NK-92 treated with Interleukin-12 subunit alpha and Interleukin-12 subunit beta, amount 100 ng/mL, for 24 hours (cell line): ENCODE results near the gene SLC8B1.
"Not testable (repeated sequence)": the region's sequence is repeated elsewhere in the genome, so short reads cannot be mapped to it uniquely, and the experiment has no call there.

Experiments used
- DNase-seq: peaks from one replicate; lab custom pipeline; 2025; lab: John Stamatoyannopoulos, UW

SLC8B1 gene

DNA sequence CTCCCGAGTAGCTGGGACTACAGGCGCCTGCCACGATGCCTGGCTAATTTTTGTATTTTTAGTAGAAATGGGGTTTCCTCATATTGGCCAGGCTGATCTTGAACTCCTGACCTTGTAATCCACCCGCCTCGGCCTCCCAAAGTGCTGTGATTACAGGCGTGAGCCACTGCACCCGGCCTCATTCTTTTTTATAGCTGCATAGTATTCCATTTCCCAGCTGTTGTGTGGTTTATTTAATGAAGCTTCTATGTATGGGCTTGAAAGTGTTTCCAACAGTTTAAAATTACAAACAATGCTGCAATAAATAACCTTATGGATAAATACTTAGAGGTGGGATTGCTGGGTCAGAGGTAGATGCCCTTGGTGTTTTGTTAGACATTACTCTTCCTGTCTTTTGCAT is 19.3 kb upstream of the SLC8B1 start:
- DNase-seq, result not testable (repeated sequence)

DNA sequence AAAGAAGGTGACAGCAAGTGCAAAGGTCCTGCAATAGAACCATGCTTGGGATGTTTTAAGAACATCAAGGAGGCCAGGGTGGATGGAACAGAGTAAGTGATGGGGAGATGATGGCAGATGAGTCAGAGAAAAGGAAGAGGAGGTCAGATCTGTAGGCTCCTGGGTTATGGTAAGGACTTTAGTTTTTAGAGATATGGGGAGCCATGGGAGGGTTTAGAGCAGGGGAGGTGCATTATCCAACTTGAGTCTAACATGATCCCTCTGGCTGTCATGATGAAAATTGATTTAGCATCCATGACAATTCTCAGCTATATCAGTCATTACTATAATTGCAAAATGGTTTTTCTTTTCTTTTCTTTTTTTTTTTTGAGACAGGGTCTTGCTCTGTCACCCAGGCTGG is 16.2 kb upstream of the SLC8B1 start:
- DNase-seq, result no peak

GRCh38 chr12:113348849-113349536 is 14.1 kb upstream of the SLC8B1 start:
- no peak for DNase-seq

DNA sequence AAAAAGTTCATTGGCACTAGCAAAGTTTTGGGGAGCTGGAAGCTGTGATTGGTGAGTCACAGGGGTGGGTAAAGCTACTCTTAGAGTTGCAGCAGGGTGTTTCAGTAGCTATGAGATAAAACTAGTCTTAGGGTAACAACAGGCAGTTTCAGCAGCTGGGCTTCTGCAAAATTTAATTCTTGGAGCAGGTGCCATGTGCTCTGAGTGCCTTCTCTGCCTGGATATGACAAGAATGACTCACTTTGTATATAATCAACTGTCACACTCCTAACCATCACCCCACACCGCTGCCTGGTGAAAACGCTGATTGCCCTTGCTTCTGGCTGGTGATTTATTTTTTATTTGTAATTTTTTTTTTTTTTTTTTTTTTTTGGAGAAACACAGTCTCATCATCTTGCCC is 13.0 kb upstream of the SLC8B1 start:
- no peak for DNase-seq

- no peak for DNase-seq
Measured at GRCh38 chr12:113347107-113347506, 12.2 kb upstream of the SLC8B1 start.

DNA sequence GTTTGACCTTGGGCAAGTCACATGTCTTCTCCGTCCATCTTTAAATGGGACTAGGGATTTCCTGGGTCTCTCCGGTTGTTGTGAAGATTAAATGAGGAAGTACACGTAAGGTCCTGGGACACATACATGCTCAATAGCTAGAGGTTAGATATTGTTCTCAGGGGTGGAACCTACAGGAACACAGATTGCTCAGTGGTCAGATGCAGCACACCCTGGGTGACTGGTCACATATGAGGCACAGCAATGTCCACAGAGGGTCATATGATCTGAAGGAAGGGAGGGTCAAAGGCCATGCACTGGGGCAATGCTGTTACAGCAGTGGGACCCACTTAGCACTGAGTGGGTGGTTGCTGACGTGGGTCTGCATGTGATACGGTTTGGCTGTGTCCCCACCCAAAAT is 11.4 kb upstream of the SLC8B1 start:
- no peak for DNase-seq

DNA sequence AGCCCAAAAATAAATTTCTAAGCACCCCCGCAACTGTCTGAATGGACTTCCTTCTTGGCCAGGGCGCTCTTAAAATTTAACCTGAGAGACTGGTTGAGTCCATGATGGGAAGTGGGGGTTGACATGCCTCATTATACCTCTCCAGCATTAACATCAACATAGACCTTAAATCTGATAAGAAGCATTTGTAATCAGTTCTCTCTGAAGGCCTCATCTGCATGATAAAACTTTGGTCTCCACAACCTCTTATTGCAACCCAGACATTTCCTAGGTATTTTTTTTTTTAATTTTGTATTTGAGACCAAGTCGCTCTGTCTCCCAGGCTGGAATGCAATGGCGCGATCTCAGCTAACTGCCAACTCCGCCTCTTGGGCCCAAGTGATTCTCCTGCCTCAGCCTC is 10.4 kb upstream of the SLC8B1 start:
- DNase-seq, result no peak

GRCh38 chr12:113341535-113341934 is 6.6 kb upstream of the SLC8B1 start:
- no peak for DNase-seq

GRCh38 chr12:113340061-113340460 is 5.2 kb upstream of the SLC8B1 start:
- DNase-seq, result no peak

DNA sequence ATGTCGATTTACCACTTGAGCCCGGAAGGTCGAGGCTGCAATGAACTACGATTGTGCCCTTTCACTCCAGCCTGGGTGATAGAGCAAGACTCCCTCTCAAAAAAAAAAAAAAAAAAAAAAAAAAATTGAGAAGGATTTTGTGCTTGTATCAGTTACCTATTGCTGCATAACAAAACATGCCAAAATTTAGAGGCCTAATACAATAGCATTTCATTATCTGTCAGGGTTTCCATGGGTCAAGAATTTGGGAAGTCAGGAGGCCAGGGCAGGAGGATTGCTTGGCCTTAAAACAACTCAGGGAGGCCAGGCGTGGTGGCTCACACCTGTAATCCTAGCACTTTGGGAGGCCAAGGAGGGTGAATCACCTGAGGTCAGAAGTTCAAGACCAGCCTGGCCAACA is 4.6 kb upstream of the SLC8B1 start:
- no peak for DNase-seq

DNA sequence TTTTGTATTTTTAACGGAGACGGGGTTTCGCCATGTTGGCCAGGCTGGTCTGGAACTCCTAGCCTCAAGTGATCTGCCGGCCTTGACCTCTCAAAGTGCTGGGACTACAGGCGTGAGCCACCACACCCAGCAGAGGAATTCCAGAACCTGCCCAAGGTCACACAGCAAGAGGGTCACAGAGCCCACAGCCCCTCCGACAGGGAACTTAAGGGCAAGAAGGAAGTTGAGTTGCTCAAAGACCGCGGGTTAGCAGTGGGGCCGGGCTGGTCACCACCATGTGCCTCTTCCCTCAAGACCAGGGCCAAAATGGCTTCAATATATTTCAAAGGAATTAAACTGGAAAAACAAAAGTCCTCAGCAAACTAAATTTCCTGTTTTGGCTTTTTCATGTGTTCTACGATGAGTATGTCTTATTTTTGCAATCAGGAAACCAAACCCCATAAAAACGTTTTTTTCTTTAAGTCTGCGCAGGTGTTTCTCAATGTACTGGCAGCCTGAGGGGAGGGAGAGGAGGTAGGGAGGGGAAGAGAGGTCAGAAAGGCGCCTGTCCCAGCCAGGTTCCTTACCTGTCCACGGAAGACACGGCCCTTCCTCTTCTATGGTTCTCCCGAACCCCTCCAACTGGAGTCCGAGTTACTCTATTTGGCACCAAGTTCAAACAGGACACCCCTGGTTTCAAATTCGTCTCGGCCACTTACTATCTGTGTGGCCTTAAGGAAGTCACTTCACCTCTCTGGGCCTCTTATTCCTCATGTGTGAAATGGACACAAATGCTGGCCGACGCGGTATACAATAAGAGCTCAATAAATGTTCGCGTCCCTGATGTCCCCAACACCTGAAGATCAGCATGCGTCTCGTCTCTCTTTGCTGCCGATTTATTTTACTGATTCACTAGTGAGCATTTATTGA is 778 bp downstream of the SLC8B1 start:
- DNase-seq, result no peak

- no peak for DNase-seq
Measured at GRCh38 chr12:113333418-113333750, 1.5 kb downstream of the SLC8B1 start.

DNA sequence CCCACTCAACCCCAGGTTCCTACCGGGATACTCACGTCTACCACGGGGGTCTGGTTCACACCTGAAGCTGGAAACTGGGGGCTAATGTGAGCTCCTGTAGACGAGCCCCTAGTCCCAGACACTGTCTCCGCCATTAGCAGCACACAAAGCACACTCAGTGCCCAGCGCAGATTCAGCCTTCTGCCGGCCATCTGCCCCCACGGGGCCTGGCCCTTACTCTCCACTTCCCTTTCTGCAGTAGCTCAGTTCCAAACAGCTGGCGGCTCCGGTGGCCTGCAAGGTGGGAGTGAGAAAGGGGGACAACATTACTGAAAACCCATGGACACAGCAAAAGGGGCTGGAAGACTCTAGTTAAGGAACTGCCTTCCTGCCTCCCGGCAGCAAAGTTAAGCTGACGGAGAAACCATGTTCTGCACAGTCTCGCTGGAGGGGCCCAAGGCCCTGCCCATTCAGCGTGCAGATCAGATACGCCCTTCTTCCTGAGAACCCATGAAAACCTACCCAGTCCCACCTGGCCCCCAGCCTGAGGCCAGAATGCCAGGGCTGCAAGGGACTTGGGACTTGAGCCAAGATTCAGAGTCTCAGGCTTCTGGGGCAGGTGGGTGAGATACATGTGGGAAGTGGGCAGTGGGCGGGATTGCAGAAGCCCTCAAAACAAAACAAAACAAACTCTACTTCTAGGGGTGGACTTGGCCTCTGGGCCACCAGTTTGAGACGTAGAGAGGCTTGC is 2.1 kb downstream of the SLC8B1 start:
- no peak for DNase-seq

DNA sequence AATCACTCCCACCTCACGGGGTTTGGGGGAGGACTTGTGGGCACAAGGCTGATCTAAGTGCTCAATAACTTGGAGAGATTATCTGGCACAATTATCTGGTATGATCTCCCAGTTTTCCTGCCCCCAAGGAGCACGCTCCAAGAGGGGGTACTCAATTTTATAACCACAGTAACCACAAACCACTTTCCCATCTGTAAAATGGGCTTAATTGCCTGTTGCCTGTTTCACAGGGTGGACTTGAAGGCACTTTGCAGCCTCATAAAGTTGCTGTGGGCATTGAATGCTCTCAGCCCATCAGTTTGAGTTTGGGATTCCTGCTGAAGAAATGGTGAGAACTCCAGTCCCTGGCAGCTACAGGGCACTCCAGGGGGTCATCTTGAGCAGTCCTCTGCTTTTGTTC is 4.4 kb downstream of the SLC8B1 start:
- DNase-seq, result no peak

DNA sequence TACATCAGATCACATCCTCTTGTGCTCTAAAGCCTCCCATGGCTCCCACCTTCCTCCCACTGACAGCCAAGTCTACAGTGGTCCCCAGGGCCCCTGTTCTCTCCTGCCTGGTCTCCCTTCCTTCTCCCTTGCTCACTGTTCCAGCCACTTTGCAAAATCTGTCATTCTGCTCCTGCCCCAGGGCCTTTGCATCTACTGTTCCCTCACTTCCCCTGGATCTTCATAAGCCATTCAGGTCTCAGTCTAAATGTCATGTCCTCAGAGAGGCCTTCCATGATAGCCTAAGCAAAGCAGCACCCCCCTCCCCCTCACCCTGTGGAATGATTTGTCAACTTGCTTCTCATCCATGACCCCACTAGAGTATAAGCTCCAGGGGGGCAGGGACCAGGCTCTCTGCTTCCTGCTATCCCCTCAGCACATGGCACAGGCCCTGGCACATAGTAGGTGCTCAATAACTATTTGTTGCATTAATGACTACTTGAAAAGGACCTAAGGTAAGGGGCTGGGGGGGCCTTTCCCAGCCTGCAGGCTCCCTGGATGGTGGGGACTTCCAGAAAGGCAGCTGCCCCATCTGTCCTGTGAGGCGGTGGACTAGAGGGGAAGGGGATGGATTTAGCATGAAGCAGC is 5.0 kb downstream of the SLC8B1 start:
- DNase-seq, result no peak

DNA sequence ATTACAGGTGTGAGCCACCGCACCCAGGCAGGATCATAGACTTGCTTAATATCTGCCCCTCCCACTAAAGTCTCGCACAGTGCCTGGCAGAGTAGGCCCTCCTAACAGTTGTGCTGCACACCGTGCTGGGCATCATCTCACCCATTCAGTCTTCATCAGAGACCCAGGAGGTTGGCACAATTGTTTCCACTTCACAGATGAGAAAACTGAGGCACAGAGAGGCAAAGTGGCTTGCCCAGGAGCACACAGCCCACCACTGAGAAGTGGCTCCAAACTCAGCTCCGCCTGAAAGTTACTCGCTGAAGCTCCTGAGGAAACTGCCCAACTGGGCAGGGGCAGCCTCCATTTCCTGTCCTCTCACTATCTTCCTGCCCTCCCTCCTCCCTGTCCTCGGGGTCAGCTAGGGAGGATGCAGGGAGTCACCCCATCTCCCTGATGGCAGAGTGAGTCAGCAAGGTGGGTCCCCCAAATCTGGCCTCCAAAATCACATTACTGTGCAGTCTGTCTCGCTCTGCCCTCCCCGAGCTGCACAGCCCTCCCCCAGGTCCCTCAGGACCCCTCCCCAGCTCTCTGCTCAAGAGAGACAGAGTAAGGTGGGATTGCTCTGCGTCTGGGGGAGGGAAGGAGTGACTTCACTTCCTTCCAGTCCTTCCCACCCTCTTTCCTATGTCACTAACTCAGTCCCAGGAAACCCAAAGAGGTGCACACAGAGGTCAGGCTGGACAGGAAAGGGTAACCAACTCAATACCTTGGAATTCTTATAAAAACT is 5.7 kb downstream of the SLC8B1 start:
- DNase-seq, result no peak

GRCh38 chr12:113328368-113328889 is 6.5 kb downstream of the SLC8B1 start:
- DNase-seq, result no peak

DNA sequence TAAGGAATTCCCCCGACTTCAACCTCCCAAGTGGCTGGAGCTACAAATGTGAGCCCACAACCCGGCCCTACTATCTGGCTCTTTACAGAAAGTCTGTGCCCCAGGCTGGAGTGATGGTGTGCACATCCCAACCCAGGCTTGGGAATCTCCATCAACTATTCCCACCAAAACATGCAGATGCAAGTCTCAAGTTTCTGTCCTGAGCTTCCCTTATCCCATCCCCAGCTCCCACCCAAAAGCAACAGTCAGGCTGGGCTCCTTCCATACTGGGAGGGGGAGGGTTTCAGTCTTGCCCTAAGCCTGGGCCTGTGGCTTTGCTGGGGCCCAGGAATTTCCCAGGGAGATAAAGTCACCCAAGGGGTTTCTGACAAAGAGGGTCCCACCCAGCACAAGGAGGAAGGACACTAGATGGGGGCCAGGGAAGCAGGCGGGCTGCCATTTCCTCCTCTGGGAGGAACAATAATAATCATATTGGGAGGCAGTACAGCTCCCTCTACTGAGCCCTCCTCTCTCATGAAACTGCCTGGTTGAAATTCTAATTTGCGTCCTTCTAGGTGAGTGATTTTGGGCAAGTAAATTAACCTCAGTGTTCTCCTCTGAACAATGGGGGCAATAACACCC is 8.0 kb downstream of the SLC8B1 start:
- DNase-seq, result no peak

- DNase-seq, result no peak
Measured at GRCh38 chr12:113325916-113326315, 9.0 kb downstream of the SLC8B1 start.

DNA sequence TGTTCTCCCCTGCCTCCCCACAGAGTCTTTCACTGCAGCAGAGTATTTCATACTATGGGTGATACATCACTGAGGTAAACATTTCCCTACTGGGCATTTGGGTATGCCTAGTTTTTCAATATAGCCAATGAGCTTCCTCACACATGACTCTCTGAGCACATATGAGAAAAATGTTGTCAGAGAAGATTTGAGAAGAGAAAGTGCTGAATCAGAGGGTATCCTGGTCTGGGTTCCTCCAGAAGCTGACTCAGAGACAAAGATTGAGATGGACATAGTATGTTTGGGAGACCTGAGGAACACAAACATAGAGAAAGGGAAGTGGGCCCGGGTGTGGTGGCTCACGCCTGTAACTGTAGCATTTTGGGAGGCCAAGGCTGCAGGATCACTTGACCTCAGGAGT is 12.6 kb downstream of the SLC8B1 start:
- no peak for DNase-seq

- no peak for DNase-seq
Measured at GRCh38 chr12:113320401-113320800, 14.5 kb downstream of the SLC8B1 start.
